ENCODE measurements around the gene AGPS. TPM values are rescaled to one million over a fixed set of nuclear protein-coding genes. Genes with fewer than 3 reads are reported as not detected.

AGPS gene
- total and polyA plus RNA-seq, 3 donors from 2014 or later, result 36.7 to 73.4 (median 55.7) TPM

DNA sequence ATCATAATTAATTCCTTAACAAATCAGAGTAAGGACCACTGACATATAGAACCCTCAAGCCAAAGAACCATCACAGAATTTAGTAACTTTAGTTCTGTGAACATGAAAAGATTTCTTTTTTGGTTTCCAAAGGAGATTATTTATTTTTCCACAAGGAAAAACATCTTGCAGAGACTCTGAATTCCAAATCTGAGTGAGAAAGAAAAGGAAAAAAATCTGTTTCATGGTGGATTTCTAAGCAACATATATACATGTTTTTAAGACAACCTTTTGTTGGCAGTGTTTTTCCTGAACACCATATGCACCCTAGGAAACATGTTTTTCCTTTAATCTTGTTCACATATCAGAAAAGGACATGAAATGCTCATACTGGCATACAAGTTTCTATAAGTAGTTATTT is 149.8 kb downstream of the AGPS start:
- Histone ChIP-seq H3K27me3 (no peaks in the 10 kb centered on the region), H3K36me3 (ENCODE audit: low read depth, missing control alignments) (no peaks in the 10 kb centered on the region), H3K9me3 (no peaks in the 10 kb centered on the region), H3K4me1 (peaks cover 8% of the 10 kb centered on the region), H3K4me3 (no peak overlapping the region), H3K27ac (no peak overlapping the region)
- intact Hi-C loops (cut with DNase I; ENCODE audit: low total_unique reads), result no loop called here
- DNase-seq, result no peak
- TF ChIP-seq POLR2A (IDR thresholded peaks at IDR 0.05), result no peak
- TF ChIP-seq, protein P1, sequence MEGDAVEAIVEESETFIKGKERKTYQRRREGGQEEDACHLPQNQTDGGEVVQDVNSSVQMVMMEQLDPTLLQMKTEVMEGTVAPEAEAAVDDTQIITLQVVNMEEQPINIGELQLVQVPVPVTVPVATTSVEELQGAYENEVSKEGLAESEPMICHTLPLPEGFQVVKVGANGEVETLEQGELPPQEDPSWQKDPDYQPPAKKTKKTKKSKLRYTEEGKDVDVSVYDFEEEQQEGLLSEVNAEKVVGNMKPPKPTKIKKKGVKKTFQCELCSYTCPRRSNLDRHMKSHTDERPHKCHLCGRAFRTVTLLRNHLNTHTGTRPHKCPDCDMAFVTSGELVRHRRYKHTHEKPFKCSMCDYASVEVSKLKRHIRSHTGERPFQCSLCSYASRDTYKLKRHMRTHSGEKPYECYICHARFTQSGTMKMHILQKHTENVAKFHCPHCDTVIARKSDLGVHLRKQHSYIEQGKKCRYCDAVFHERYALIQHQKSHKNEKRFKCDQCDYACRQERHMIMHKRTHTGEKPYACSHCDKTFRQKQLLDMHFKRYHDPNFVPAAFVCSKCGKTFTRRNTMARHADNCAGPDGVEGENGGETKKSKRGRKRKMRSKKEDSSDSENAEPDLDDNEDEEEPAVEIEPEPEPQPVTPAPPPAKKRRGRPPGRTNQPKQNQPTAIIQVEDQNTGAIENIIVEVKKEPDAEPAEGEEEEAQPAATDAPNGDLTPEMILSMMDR (IDR thresholded peaks at IDR 0.05), result no peak

DNA sequence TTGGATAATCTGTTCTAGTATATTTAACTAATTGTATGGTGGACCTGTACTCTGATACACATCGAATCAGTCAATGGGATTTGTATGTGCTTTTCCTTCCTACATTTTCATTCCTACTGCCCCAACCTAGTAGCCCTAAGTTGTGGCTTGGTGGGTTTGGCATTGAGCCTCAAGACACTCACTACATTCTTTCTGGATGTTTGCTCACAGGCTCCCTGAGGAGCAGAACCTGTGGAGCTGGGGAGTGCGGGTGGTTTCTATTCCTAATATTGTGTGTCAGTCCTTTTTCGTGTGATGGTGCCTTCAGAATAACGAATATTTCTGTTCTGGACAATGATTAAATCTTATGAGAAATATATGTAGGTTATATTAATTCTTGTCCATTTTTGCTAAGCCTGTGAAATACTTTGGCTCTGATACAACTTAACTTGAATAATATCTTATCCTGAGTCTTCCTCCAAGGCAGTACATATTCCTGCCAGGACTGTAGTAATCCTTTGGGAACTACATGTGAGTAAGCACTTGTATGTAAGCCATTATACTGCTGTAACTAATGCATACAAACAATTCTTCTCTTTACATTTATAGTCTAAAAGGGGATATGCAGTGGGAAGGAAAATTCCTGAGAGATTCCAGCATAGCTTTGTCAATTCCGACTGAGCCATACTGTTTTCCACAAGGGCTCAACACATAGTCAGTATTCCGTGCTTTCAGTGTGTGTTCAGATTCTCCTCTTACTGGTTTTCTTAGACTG is 150.6 kb downstream of the AGPS start:
- H3K36me3 ChIP-seq (ENCODE audit: low read depth, missing control alignments), result no peaks in the 10 kb centered on the region
- DNase-seq, result no peak
- no peaks in the 10 kb centered on the region for H3K9me3 ChIP-seq
- no peak for TF ChIP-seq POLR2A (IDR thresholded peaks at IDR 0.05)
- TF ChIP-seq, protein P1 (IDR thresholded peaks at IDR 0.05), result no peak
- no peak overlapping the region for H3K4me3 ChIP-seq
- peaks cover 8% of the 10 kb centered on the region for H3K4me1 ChIP-seq
- intact Hi-C loops (cut with DNase I; ENCODE audit: low total_unique reads), result no loop called here
- H3K27me3 ChIP-seq, result no peaks in the 10 kb centered on the region
- WGBS, 2 donors, result 57 to 62% methylated on average over 6 of the region's 6 CpGs
- H3K27ac ChIP-seq, result no peak overlapping the region

DNA sequence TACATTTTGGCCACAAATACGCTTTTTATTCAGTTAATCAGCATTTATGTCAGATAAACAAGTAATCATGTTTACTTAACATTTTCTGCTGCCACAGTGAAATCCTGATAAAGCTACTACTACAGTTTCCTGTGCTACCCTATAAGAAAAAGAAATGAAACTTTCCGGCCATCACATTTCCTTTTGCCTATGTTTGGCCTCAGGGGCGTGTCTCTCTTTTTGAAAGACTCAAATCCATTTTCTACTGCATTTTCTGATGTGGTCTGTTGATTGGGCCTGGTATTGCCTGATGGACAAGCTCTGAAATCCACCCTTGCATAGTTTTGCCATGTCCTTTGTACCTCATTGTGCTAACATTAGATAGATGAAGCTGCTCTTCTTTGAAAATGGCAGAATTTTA is 152.6 kb downstream of the AGPS start:
- H3K4me3 ChIP-seq, result no peak overlapping the region
- H3K9me3 ChIP-seq, result no peaks in the 10 kb centered on the region
- 96 to 98% methylated on average over 3 of the region's 3 CpGs for WGBS, 2 donors
- DNase-seq, result no peak
- no peaks in the 10 kb centered on the region for H3K27me3 ChIP-seq
- no peaks in the 10 kb centered on the region for H3K36me3 ChIP-seq (ENCODE audit: low read depth, missing control alignments)
- intact Hi-C loops (cut with DNase I; ENCODE audit: low total_unique reads), result no loop called here
- no peak overlapping the region for H3K27ac ChIP-seq
- H3K4me1 ChIP-seq, result peaks cover 9% of the 10 kb centered on the region
- TF ChIP-seq, protein P1 (IDR thresholded peaks at IDR 0.05), result no peak
- TF ChIP-seq POLR2A (IDR thresholded peaks at IDR 0.05), result no peak

DNA sequence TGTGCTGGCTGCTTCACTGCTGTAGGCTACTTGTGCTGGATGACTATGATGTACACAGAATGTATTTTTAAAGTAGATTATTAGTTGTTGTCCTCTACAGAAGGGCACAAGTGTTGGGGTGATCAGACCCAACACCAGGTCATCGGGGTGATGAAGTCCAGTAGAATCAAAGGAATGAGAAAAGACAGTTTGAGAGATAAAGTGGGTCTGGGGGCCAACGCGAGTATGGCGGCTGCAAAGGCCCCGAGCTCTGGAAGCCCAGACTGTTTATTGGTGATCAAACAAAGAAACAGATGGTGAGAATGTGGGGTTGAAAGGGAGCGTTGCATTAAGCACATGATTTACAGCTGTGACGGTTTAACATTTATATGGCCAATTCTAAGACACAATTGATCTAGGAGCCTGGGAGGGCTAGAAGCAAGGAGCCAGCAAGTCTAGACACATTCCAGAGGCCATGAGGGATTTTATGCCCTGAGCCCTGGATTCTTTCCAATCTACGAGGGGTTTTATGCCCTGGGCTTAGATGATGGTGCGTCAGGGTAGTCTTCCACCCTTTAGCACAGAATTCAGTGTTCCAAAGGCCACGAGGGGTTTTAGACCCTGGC is 153.5 kb downstream of the AGPS start:
- peaks cover 11% of the 10 kb centered on the region for H3K4me1 ChIP-seq
- H3K9me3 ChIP-seq, result no peaks in the 10 kb centered on the region
- H3K36me3 ChIP-seq (ENCODE audit: low read depth, missing control alignments), result no peaks in the 10 kb centered on the region
- TF ChIP-seq, protein P1 (IDR thresholded peaks at IDR 0.05), result no peak
- TF ChIP-seq POLR2A (IDR thresholded peaks at IDR 0.05), result no peak
- no peak overlapping the region for H3K27ac ChIP-seq
- no peak for DNase-seq
- H3K27me3 ChIP-seq, result no peaks in the 10 kb centered on the region
- intact Hi-C loops (cut with DNase I; ENCODE audit: low total_unique reads), result no loop called here
- 92 to 93% methylated on average over 9 to 10 of the region's 10 CpGs for WGBS, 2 donors
- H3K4me3 ChIP-seq, result no peak overlapping the region

DNA sequence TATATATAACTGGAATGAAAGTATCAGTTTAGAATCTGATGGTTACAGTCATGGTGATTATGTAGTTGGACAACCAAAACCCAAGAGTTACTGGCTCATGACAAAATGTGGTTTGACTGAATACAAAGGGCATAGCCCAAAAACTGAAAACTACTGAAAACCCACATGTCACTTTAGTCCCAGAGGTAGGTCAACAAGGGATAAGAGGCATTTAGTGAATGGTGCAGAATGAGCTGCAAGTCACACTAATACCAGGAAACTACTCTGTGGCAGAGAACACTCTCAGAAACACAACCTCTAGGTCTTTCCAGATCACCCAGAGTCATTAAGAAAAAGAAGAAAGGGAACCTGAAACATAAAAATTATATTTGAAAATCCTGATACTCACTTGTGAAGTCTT is 154.5 kb downstream of the AGPS start:
- Histone ChIP-seq H3K4me1 (peaks cover 15% of the 10 kb centered on the region), H3K36me3 (ENCODE audit: low read depth, missing control alignments) (no peaks in the 10 kb centered on the region), H3K27ac (no peak overlapping the region), H3K27me3 (no peaks in the 10 kb centered on the region), H3K4me3 (no peak overlapping the region), H3K9me3 (no peaks in the 10 kb centered on the region)
- no peak for DNase-seq
- TF ChIP-seq, protein P1 (IDR thresholded peaks at IDR 0.05), result no peak
- no peak for TF ChIP-seq POLR2A (IDR thresholded peaks at IDR 0.05)
- intact Hi-C loops (cut with DNase I; ENCODE audit: low total_unique reads), result no loop called here
